KOPT-K1 (cell line): ENCODE data around the gene ANKFY1.
"Not testable (repeated sequence)": the region's sequence is repeated elsewhere in the genome, so short reads cannot be mapped to it uniquely, and the experiment has no call there.

Experiments
- H3K27ac ChIP-seq: fragments of 200-600 bp; sonication (generic); 2 replicates; pipeline ENCODE4 v1.5.1; 2016; ENCODE audit warnings: antibody characterized with exemption, mild to moderate bottlenecking, low read depth, low read length; ENCODE audit not compliant: poor library complexity, severe bottlenecking
- H3K36me3 ChIP-seq: fragments of 200-600 bp; sonication (generic); 2 replicates; pipeline ENCODE4 v1.5.1; 2017; ENCODE audit warnings: antibody characterized with exemption, mild to moderate bottlenecking, low read length, moderate library complexity; ENCODE audit not compliant: insufficient read depth
- H3K9me3 ChIP-seq: fragments of 200-600 bp; sonication (generic); 2 replicates; pipeline ENCODE4 v1.5.1; 2017; ENCODE audit warnings: antibody characterized with exemption, low read length, mild to moderate bottlenecking; ENCODE audit not compliant: insufficient read depth, poor library complexity, severe bottlenecking

ANKFY1 gene

DNA sequence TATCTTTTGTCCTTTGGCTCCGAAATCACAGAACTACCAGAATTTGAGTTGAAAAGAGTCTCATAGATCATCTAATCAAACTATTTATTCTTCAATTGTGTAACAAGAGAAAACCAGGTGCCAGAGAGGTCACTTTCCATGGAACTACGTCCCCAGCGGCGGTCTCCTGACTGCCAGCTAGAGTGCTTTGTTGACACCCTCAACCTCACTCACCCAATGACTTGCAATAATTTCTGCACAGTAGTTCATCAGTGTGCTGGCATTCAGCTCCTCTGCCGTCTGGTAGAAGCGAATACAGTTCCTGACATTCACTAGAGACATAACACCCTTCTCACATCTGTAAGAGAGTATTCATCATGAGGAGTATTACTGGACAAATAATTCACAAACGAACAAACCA lies 54.2 kb downstream of the ANKFY1 start:
- Histone ChIP-seq H3K36me3 (peaks cover 93% of the 10 kb centered on the region), H3K9me3 (no peaks in the 10 kb centered on the region), H3K27ac (no peak overlapping the region)

DNA sequence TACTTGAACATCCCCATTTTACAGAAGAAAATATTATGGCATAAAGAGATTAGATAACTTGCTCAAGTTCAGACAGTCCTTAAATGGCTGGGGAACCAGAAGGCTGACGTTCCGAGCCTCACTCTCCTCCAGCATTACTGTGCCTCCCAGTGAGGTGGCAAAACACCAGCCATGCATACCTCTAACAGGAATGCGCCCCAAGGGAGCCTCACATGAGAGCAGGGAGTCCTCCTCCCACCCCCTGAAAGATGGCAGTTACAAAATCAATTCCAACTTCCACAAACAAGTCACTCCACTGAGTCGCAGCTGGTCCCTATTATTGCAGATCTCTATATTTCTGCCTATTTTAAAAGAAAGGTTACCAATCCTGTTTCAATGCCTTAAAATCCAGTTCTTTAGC lies 55.5 kb downstream of the ANKFY1 start:
- Histone ChIP-seq H3K9me3 (no peaks in the 10 kb centered on the region), H3K36me3 (peaks cover 94% of the 10 kb centered on the region), H3K27ac (no peak overlapping the region)

DNA sequence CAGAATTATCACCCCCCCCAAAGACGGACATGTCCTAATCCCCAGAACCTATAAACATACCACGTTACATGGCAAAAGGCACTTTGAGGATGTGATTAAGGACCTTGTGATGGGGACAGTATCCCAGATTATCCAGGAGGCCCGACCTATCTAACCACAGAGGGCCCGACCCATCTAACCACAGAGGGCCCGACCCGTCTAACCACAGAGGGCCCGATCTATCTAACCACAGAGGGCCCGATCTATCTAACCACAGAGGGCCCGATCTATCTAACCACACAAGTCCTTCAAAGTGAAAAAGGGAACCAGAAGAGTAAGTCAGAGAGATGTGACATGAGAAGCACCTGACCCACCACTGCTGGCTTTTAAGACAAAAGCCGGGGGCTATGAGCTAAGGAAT lies 56.8 kb downstream of the ANKFY1 start:
- Histone ChIP-seq H3K36me3 (peaks cover 88% of the 10 kb centered on the region), H3K27ac (no peak overlapping the region), H3K9me3 (no peaks in the 10 kb centered on the region)

DNA sequence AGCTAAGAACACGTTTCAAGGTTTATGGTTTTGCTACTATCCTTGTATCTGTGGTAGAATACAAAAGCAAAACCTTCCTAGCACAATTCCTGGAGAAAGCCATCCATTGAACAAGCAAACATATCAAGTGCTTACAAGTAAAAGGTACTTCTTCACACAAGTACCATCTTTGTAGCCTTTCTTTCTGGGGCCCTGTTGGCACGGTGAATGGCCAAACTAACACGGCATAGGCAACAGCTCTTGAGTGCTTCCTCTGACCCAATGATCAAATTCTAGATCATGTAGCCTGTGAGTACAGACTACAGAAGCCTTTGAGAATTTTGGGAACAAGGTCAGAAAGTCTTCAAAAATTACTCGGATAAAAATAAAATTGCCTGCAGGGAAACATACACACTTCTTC lies 57.9 kb downstream of the ANKFY1 start:
- H3K9me3 ChIP-seq: no peaks in the 10 kb centered on the region
- no peak overlapping the region for H3K27ac ChIP-seq
- H3K36me3 ChIP-seq: peaks cover 88% of the 10 kb centered on the region

DNA sequence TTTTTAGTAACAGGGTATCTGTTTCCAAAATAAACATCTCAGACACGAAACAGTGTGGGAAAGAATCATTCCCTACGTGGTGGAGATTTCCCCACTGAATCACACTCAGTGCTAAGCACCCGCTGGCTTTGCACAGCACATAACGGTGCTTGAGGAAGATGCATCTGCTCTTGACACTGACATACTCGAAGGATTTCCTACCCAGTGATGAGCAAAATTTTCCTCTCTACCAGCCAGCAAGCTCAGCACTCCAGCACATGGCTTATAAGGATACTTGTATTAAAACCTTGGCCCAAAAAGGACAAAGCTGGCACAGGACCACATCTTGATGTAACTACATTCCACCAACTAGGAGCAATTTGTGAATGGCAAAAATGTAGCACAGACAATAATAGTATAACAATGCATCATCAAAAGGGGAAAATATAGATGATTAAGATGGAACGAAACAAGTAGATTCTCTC lies 59.0 kb downstream of the ANKFY1 start:
- Histone ChIP-seq H3K9me3 (no peaks in the 10 kb centered on the region), H3K27ac (no peak overlapping the region), H3K36me3 (peaks cover 90% of the 10 kb centered on the region)

DNA sequence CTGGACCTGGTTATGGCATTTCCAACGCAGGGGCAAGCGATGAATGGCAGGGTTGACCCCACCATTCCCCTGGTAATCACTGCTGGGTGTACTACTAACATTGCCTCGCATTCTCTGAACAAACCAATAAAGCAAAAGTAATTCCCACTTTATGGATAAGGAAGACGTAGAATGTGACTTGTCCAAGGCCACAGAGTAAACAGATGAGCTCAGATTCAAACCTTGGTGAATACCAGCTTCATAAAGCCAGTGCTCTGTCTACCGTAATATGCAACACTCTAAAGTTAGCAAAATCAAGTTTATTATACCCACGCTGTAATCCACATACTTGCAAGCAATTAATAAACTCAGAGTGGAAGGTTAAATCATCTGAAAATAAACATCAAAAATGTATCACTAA lies 59.6 kb downstream of the ANKFY1 start:
- H3K27ac ChIP-seq: no peak overlapping the region
- H3K36me3 ChIP-seq: peaks cover 89% of the 10 kb centered on the region
- no peaks in the 10 kb centered on the region for H3K9me3 ChIP-seq

DNA sequence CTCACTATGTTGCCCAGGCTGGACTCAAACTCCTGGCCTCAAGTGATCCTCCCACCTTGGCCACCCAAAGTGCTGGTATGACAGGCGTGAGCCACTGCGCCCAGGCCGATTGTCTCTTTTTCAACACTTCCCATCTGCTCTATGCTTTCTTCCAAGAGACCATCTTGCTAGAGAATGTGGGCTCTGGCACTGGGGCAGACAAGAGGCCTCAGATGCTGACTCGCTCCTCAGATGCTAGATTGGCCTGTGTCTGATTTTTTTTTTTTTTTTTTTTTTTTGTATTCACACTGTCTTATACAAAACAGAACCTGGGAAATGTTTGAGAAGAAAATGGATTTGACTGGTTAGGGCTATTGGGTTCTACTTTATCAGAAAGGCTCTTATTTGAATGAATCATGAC lies 62.6 kb downstream of the ANKFY1 start:
- Histone ChIP-seq H3K9me3 (no peaks in the 10 kb centered on the region), H3K36me3 (peaks cover 87% of the 10 kb centered on the region), H3K27ac (no peak overlapping the region)

DNA sequence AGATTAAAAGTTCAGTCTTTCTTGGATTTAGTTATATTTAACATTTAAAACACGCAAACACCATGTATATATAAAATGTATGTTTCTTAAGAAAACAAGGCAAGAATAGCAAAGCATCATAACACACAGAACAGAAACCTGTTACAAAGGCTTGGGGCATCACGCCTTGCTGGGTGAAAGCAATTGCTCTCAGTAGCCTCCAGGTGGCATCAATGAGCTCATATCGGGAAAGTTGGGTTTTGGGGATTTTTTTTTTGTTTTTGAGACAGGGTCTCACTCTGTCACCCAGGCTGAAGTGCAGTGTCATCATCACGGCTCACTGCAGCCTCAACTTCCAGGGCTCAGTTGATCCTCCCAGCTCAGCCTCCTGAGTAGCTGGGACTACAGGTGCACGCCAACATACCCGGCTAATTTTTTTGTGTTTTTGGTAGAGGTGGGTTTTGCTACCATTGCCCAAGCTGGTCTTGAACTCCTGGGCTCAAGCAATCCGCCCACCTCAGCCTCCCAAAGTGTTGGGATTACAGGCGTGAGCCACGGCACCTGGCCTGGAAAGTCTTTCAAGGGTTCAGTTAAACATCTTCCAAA lies 63.9 kb downstream of the ANKFY1 start:
- H3K36me3 ChIP-seq: peaks cover 86% of the 10 kb centered on the region

DNA sequence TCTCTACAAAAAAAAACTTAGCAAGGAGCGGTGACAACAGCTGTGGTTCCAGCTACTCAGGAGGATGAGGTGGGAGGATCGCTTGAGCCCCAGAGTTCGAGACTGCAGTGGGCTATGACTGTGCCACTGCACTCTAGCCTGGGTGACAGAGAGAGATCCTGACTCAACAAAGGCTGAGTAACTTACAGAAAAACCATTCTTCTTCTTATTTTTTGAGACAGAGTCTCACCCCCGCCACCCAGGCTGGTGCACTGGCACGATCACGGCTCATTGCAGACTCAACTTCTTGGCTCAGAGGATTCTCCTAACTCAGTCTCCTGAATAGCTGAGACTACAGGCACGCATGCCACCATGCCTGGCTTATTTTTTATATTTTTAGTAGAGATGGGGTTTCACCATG lies 64.8 kb downstream of the ANKFY1 start:
- Histone ChIP-seq H3K27ac (no peak overlapping the region), H3K9me3 (no peaks in the 10 kb centered on the region), H3K36me3 (peaks cover 86% of the 10 kb centered on the region)

More for the DNA sequence above, 63.9 kb downstream of the ANKFY1 start:
- H3K9me3 ChIP-seq: no peaks in the 10 kb centered on the region
- H3K27ac ChIP-seq: no peak overlapping the region

DNA sequence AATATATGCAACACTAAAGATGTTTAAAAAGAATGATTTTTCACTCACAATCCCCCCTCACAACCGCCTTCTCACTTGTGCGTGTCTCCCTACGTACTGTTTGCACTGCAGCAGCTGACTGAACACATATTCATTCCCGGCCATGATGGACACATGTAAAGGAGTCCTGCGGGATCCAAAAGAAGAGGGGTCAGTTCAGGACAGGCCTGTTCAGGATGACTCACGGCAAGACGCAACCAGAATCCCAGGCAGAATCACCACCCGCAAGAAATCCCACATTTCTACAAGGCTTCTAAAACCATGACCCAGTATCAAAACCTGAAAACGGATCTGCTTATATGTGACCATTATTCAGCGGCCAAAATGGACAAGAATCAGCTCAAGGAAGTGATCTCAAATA lies 68.5 kb downstream of the ANKFY1 start:
- H3K9me3 ChIP-seq: no peaks in the 10 kb centered on the region
- peaks cover 83% of the 10 kb centered on the region for H3K36me3 ChIP-seq
- no peak overlapping the region for H3K27ac ChIP-seq

DNA sequence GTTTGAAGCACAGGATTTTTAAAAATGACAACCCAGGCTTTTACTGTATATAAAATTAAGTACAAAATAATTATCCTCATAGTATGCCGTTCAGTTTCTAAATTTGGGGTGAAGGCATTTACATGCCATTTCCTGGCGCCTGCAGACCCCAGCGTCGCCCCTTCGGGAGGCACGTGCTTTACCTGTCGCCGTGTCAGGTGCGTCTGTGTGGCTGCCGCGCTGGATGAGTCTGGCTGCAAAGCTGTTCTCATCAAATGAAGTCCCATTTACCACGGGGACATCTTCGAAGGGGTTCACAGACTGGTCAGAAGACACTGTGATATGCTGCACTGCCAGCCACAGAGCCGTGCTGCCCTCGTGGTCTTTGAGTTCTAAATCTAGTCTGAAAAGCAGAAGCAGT lies 69.0 kb downstream of the ANKFY1 start:
- H3K36me3 ChIP-seq: peaks cover 84% of the 10 kb centered on the region
- H3K27ac ChIP-seq: no peak overlapping the region

DNA sequence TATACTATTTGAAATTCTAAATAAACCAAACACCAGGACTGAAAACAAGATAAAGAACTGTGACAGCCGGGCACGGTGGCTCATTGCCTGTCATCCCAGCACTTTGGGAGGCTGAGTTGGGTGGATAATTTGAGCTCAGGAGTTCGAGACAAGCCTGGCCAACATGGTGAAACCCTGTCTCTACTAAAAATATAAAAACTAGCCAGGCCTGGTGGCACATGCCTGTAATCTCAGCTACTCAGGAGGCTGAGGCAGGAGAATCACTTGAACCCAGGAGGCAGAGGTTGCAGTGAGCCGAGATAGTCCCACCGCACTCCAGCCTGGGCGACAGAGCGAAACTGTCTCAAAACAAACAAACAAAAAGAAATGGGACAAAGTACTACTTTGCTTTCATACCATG lies 73.0 kb downstream of the ANKFY1 start:
- not testable (repeated sequence) for H3K9me3 ChIP-seq, H3K27ac ChIP-seq
- peaks cover 89% of the 10 kb centered on the region for H3K36me3 ChIP-seq

More for the DNA sequence above, 69.0 kb downstream of the ANKFY1 start:
- H3K9me3 ChIP-seq: no peaks in the 10 kb centered on the region

DNA sequence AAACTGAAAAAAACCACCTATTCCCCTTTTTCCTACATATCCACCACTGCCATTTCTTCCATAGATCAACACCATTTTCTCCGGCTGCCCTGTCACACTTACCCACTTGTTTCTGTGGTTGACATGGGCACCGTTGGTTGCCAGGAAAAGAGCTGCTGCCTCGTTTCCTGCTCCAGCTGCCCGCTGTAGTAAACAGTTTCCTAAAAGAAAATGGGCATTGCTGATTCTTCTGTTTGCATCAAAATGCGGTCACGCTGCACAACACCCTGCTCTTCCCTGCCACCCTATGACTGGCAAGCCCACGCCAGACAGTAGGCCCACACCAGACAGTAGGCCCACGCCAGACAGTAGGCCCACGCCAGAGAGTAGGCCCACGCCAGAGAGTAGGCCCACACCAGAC lies 74.5 kb downstream of the ANKFY1 start:
- H3K36me3 ChIP-seq: peaks cover 89% of the 10 kb centered on the region
- no peak overlapping the region for H3K27ac ChIP-seq
- no peaks in the 10 kb centered on the region for H3K9me3 ChIP-seq

DNA sequence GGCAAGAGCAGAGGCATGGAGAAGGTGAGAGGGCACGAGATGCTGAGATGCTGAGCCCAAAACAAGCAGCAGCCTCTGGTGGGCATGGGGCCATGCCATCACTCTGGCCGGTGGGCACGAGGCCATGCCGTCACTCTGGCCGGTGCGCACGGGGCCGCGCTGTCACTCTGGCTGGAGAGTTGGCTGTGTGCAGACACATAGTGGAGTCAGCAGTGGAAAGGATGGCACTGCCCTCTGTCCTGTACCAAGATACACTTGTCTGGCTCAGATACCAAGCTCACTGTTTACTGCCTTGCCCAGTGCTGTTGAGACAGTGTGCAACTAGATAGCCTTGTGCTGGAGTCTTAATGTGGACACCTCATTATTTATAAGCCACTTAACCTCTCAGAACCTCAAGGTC lies 75.7 kb downstream of the ANKFY1 start:
- Histone ChIP-seq H3K36me3 (peaks cover 89% of the 10 kb centered on the region), H3K27ac (no peak overlapping the region), H3K9me3 (no peaks in the 10 kb centered on the region)

DNA sequence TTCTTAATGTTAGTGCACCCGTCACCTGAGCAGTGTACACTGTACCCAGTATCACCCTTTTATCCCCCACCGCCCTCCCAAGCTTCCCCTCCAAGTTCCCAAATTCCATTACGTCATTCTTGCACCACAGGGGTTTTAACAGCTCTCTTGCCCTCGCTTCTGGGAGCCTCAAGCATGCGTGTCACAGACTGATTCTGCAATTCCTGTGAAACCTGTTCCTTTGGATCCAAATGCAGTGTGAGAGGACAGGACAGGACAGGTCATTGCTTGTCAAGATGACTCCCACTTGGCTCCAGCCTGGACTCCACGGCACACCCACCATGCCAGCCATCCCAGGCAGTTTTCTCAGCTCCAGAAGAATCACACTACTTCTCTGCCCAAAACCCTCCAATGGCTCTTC lies 76.7 kb downstream of the ANKFY1 start:
- Histone ChIP-seq H3K27ac (no peak overlapping the region), H3K9me3 (no peaks in the 10 kb centered on the region), H3K36me3 (peaks cover 90% of the 10 kb centered on the region)

DNA sequence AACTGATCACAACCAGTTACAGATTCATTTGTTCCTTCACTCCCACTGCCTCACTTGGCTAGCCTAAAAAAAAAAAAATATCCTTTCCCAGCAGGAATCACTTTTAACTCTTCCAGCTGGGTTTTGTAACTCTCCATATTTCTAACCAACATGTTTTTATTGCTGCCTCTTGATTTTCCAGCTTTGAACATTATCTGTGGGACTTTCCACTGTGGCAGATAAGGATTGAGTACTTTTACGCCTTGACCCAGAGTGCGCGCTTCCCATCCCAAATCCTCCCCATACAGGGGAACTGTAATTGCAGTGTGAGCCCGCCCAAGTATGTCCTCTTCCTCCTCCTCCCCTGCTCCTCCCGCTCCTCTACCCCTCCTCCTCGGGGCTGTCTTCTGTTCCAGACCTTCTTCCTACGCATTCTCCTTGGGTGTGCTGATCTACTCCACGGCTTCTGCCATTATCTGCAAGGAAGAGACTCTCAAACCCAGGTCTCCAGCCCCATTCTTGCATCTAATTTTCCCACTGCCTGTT lies 77.4 kb downstream of the ANKFY1 start:
- H3K36me3 ChIP-seq: peaks cover 97% of the 10 kb centered on the region
- H3K27ac ChIP-seq: no peak overlapping the region
- no peaks in the 10 kb centered on the region for H3K9me3 ChIP-seq
